ENCODE data around the gene SLC25A45. TPM values are rescaled to one million over a fixed set of nuclear protein-coding genes. Genes with fewer than 3 reads are reported as not detected.

SLC25A45 gene
- total RNA-seq, 4 donors from 2014 or later, result 0.29 to 5.9 (median 5.3) TPM; not detected in 1

GRCh38 chr11:65357856-65358356 lies 24.5 kb downstream of the SLC25A45 start:
- H3K4me1 ChIP-seq, result peaks cover 0 to 22% of the 10 kb centered on the region in 2 donors
- TF ChIP-seq CTCF (IDR thresholded peaks at IDR 0.05), result no peak
- DNase-seq, result no peak
- intact Hi-C loops (cut with DNase I; ENCODE audit: low total_unique reads), result no loop called here
- H3K27ac ChIP-seq, result no peak overlapping the region
- H3K36me3 ChIP-seq, result no peaks in the 10 kb centered on the region
- H3K27me3 ChIP-seq, result peaks cover 0 to 8% of the 10 kb centered on the region in 2 donors
- no peak overlapping the region for H3K4me3 ChIP-seq
- H3K9me3 ChIP-seq, result no peaks in the 10 kb centered on the region

- no peak for TF ChIP-seq CTCF (IDR thresholded peaks at IDR 0.05)
- no peak for TF ChIP-seq POLR2A (IDR thresholded peaks at IDR 0.05)
- Histone ChIP-seq H3K9me3 (no peaks in the 10 kb centered on the region), H3K4me1 (peaks cover 0 to 22% of the 10 kb centered on the region in 2 donors), H3K4me3 (no peak overlapping the region), H3K27me3 (peaks cover 0 to 8% of the 10 kb centered on the region in 2 donors), H3K36me3 (no peaks in the 10 kb centered on the region), H3K27ac (no peak overlapping the region)
- DNase-seq, result no peak
- intact Hi-C loops (cut with DNase I; ENCODE audit: low total_unique reads), result no loop called here
These were observed 26.0 kb downstream of the SLC25A45 start for GRCh38 chr11:65356394-65356972.

GRCh38 chr11:65355776-65356393 lies 26.6 kb downstream of the SLC25A45 start:
- H3K27ac ChIP-seq, result no peak overlapping the region
- H3K27me3 ChIP-seq, result peaks cover 0 to 8% of the 10 kb centered on the region in 2 donors
- H3K4me3 ChIP-seq, result peak overlapping the region; percentile 49 to 59
- TF ChIP-seq CTCF (IDR thresholded peaks at IDR 0.05) (no peak), POLR2A (IDR thresholded peaks at IDR 0.05) (no peak)
- H3K4me1 ChIP-seq, result peaks cover 0 to 22% of the 10 kb centered on the region in 2 donors
- intact Hi-C loops (cut with DNase I; ENCODE audit: low total_unique reads), result no loop called here
- no peaks in the 10 kb centered on the region for H3K9me3 ChIP-seq
- DNase-seq, result peak in 1 of 2 donors; percentile 36
- H3K36me3 ChIP-seq, result no peaks in the 10 kb centered on the region

GRCh38 chr11:65355013-65355775 lies 27.3 kb downstream of the SLC25A45 start:
- H3K4me1 ChIP-seq, result peaks cover 0 to 22% of the 10 kb centered on the region in 2 donors
- H3K36me3 ChIP-seq, result no peaks in the 10 kb centered on the region
- H3K9me3 ChIP-seq, result no peaks in the 10 kb centered on the region
- H3K27ac ChIP-seq, result peak overlapping the region; percentile 42 to 66
- TF ChIP-seq CTCF (IDR thresholded peaks at IDR 0.05) (no peak), POLR2A (IDR thresholded peaks at IDR 0.05) (no peak)
- intact Hi-C loops (cut with DNase I; ENCODE audit: low total_unique reads), result no loop called here
- H3K4me3 ChIP-seq, result peak overlapping the region; percentile 49 to 59
- H3K27me3 ChIP-seq, result peaks cover 0 to 8% of the 10 kb centered on the region in 2 donors
- DNase-seq, result peak in 1 of 2 donors; percentile 43

Data from uterus (tissue), 4 donors.